ENCODE data around the gene STRN3. TPM values are rescaled to one million over a fixed set of nuclear protein-coding genes. Genes with fewer than 3 reads are reported as not detected.

STRN3 gene
- total and polyA plus RNA-seq, 8 donors, result 7.3 to 21.5 (median 11.6) TPM

DNA sequence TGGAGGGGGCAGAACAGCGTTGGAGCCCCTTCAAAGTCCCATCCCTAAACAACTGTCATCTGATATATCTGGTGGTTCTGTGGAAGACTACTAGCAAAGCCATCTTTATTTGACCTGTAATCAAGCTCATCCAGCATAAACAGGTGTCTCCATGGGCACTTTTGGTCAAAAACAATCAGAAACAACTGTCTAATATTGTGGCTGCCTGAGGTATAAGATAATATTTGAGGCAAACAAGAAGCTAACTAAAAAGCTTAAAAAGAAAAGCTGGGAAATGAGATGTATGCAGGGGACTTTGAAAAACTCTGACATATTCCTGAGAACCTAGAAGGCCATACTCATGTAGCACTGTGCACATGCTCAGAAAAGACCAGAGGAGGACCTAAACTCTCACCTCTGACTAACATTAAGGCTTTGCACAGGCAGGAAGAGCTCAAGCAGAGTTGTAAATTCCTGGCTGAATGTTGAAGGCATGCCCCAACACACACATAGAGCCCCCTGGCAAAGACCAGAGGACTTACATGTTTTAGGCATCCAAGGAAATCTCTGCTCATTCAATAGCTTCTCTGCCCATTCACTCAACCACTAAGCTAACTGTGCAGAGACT, 28.0 kb downstream of the STRN3 start:
- DNase-seq (no peak), FAIRE-seq (no peak), ATAC-seq (no peak)
- Histone ChIP-seq H3K36me3 (no peaks in the 10 kb centered on the region), H3K27me3 (no peaks in the 10 kb centered on the region), H3K9me3 (no peaks in the 10 kb centered on the region), H3K27ac (no peak overlapping the region), H3K4me1 (peaks cover 11 to 20% (median 11%) of the 10 kb centered on the region in 3 donors), H3K4me3 (no peak overlapping the region)
- 96 to 100% methylated on average over 1 of the region's 1 CpG for WGBS, 2 donors
- TF ChIP-seq, protein P1, sequence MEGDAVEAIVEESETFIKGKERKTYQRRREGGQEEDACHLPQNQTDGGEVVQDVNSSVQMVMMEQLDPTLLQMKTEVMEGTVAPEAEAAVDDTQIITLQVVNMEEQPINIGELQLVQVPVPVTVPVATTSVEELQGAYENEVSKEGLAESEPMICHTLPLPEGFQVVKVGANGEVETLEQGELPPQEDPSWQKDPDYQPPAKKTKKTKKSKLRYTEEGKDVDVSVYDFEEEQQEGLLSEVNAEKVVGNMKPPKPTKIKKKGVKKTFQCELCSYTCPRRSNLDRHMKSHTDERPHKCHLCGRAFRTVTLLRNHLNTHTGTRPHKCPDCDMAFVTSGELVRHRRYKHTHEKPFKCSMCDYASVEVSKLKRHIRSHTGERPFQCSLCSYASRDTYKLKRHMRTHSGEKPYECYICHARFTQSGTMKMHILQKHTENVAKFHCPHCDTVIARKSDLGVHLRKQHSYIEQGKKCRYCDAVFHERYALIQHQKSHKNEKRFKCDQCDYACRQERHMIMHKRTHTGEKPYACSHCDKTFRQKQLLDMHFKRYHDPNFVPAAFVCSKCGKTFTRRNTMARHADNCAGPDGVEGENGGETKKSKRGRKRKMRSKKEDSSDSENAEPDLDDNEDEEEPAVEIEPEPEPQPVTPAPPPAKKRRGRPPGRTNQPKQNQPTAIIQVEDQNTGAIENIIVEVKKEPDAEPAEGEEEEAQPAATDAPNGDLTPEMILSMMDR (IDR thresholded peaks at IDR 0.05), result no peak
- intact Hi-C loops (cut with DNase I), result no loop called here

DNA sequence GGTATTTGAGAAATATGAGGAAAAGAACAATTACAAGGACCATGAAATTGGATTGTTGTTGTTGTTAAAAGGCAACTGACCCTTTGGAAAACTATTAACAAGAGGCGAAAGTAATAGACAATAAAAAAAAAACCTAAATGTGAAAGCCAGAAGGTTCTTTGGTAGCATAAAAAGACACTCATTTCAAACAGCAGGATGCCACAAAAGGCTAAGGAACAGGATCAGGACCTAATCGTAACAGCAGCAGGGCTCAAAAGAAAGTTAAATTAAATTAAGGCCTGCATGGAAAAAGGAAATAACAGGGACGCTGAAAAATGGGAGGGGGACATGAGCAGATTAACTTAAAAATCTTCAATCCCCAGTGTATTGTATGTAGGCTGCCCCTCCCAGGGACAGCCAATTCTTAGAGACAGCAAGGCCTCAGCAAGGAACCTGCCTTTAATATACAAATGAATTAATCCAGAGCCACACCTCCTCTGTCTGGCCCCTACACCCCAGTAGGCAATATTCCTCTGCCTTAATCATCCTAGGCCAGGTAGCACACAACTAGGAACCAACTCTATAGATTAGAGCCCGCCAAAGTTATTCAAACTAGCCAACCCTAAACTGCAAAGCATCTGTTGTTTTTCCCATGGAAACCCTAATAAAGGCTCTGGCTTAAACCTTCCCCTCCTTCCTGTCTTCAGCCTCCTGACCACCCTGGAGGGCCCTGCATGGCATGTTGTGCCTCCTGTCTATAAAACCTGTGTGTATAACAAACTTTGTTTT, 29.1 kb downstream of the STRN3 start:
- Histone ChIP-seq H3K27me3 (no peaks in the 10 kb centered on the region), H3K27ac (no peak overlapping the region), H3K9me3 (no peaks in the 10 kb centered on the region), H3K4me3 (no peak overlapping the region), H3K4me1 (peaks cover 11 to 20% (median 11%) of the 10 kb centered on the region in 3 donors), H3K36me3 (no peaks in the 10 kb centered on the region)
- TF ChIP-seq, protein P1 (IDR thresholded peaks at IDR 0.05), result no peak
- ATAC-seq (peak in 2 of 4 donors; percentile 53 to 55), FAIRE-seq (no peak), DNase-seq (no peak)
- intact Hi-C loops (cut with DNase I), result no loop called here
- WGBS, 2 donors, result 72% methylated on average over 4 of the region's 4 CpGs

DNA sequence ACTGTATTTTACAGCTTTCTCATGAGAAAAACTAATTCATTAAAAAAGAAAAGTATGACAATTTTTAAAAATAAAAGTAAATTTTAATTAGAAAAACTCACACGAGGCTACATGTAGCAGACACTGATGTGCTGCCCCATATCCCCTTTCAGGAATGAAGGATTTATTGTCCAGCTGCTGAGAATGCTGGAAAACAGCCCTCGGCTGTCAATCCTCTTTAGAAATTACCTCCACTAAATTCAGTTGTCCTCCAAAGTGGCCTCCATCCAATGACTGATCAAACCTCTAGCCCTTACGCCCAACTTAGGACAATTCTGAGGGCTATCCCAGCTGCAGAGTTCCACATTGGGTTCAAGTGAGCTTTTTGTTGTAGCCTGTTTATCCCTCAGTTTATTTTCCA, 30.5 kb downstream of the STRN3 start:
- 75 to 81% methylated on average over 3 of the region's 3 CpGs for WGBS, 2 donors
- FAIRE-seq, result no peak
- DNase-seq, result no peak
- Histone ChIP-seq H3K4me1 (peaks cover 11 to 21% (median 11%) of the 10 kb centered on the region in 3 donors), H3K9me3 (no peaks in the 10 kb centered on the region), H3K4me3 (no peak overlapping the region), H3K27me3 (no peaks in the 10 kb centered on the region), H3K36me3 (no peaks in the 10 kb centered on the region), H3K27ac (no peak overlapping the region)
- ATAC-seq, result no peak
- TF ChIP-seq, protein P1 (IDR thresholded peaks at IDR 0.05), result no peak
- intact Hi-C loops (cut with DNase I), result no loop called here

DNA sequence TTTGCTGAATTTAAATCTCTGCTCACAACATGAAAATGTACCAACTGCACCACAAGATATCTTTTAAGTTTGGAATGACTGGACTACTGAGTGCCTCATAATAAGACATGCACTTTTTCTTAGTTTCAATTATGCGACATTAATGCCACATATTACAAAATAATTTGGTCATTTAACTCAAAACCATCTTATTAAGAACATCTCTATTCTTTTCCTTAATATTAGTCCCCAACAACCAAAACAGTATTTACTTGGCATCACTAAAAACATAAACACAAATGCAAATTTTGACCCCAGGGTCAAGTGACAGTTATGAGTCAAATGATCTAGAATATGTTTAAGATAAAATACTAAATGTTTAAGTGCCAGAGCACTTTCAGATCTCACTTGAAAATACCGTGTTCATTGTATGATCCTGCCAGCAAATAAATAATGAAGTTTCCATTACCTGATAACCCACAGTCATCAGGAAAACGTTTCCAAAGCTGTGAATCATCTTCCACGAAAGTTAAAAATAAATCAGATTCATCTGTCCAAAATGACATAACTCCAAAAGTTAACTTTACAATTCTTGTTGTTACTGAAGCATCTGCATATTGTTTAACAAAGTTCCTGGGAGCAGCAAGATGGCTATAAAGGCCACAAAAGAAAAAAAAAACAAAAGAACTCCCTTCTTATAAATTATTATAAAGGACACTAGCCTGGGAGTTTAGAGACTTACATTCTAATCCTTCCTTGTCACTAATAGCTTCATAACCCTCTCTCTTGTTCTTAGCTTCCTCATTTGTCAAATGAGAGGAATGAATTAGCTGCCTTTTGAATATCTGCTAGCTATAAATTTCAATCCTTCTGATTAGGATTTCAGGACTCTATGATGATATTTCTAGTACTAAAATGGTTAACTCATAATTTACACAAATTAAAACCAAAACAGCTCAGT, 31.2 kb downstream of the STRN3 start:
- Histone ChIP-seq H3K9me3 (no peaks in the 10 kb centered on the region), H3K27me3 (no peaks in the 10 kb centered on the region), H3K36me3 (no peaks in the 10 kb centered on the region), H3K27ac (peak overlapping the region in 1 of 4 donors; percentile 30), H3K4me1 (peaks cover 11 to 16% (median 11%) of the 10 kb centered on the region in 3 donors), H3K4me3 (no peak overlapping the region)
- 2 to 3% methylated on average over 4 of the region's 4 CpGs for WGBS, 2 donors
- ATAC-seq (peak in 2 of 4 donors; percentile 47 to 64), DNase-seq (no peak), FAIRE-seq (peak; percentile 45)
- TF ChIP-seq, protein P1 (IDR thresholded peaks at IDR 0.05), result no peak
- intact Hi-C loops (cut with DNase I), result no loop called here

All from pancreas (tissue), 10 donors.